Stomach (tissue), 9 donors: ENCODE data around the gene NAXD. TPM values are rescaled to one million over a fixed set of nuclear protein-coding genes. Genes with fewer than 3 reads are reported as not detected.

Experiments used
- DNase-seq, 2 donors: peaks; one replicate each; pipeline versions ENCODE4 v3.0.0 to v3.0.0-alpha.2; 2013 to 2019
- H3K27ac ChIP-seq, 5 donors: fragments of 200-600 bp in 4 of 5; sonication (generic) in 4 of 5; one replicate each; pipeline ENCODE4 v1.5.1; 2013 to 2019; ENCODE audit warnings: mild to moderate bottlenecking in 1 of 5, moderate library complexity in 1 of 5
- H3K27me3 ChIP-seq, 3 donors: fragments of 200-600 bp; sonication (generic); one replicate each; pipeline ENCODE4 v1.5.1; 2017 to 2019; ENCODE audit warnings: mixed run types in 1 of 3
- H3K36me3 ChIP-seq, 4 donors: fragments of 200-600 bp; sonication (generic); 1 replicate in 3 of 4; 2 replicates in 1 of 4; pipeline ENCODE4 v1.5.1; 2016 to 2019
- H3K4me1 ChIP-seq, 4 donors: fragments of 200-600 bp; sonication (generic); one replicate each; pipeline ENCODE4 v1.5.1; 2016 to 2019
- H3K4me3 ChIP-seq, 4 donors: fragments of 200-600 bp; sonication (generic) in 3 of 4; one replicate each; pipeline ENCODE4 v1.5.1; 2016 to 2019; ENCODE audit warnings: mild to moderate bottlenecking in 1 of 4
- H3K9me3 ChIP-seq, 4 donors: fragments of 200-600 bp; sonication (generic); one replicate each; pipeline ENCODE4 v1.5.1; 2016 to 2019
- CTCF ChIP-seq, 7 experiments: fragments of 450-650 bp in 4 of 7; fragments of 200-600 bp in 3 of 7; sonication (generic) in 3 of 7; IDR thresholded peaks; one replicate each; pipeline ENCODE4 v1.5.1; 2016 to 2019; ENCODE audit warnings: antibody characterized with exemption in 7 of 7, control low read depth in 2 of 7, mild to moderate bottlenecking in 1 of 7
- EP300 ChIP-seq: sonication (generic); formaldehyde crosslinking; IDR thresholded peaks from one replicate; pipeline ENCODE4 v1.6.1; 2017; ENCODE audit warnings: antibody characterized with exemption
- POLR2A ChIP-seq, 4 donors: fragments of 450-650 bp; IDR thresholded peaks; one replicate each; pipeline ENCODE4 v1.6.1; 2016; ENCODE audit warnings: antibody characterized with exemption in 4 of 4, control low read depth in 2 of 4, mild to moderate bottlenecking in 1 of 4, moderate library complexity in 1 of 4
- POLR2AphosphoS5 ChIP-seq, 3 donors: sonication (generic); formaldehyde crosslinking; IDR thresholded peaks; one replicate each; pipeline ENCODE4 v1.6.1; 2016; ENCODE audit warnings: antibody characterized with exemption in 3 of 3
- WGBS, 5 donors: extraction: QIAGEN DNeasy Blood & Tissue Kit in 3 of 5; methylation state at CpG; one replicate each; pipeline versions ENCODE4 v1.1.5 to v1.1.7; 2013 to 2018; 5-methylcytosine and 5-hydroxymethylcytosine counted together
- intact Hi-C: fragments of 100-400 bp; cut with DNase I; formaldehyde crosslinking; loops from one replicate; pipeline ENCODE4 v1.15.1; 2023; ENCODE audit warnings: low total_unique reads
- polyA plus RNA-seq, 3 donors: library from polyadenylated mRNA; stranded (reverse); fragments of 200-250 nt; gene quantifications; one replicate each; pipeline ENCODE4 v1.2.3, GENCODE V29; 2013
- total RNA-seq, 5 donors: library from RNA; depleted of rRNA; stranded (reverse); fragments of >200 nt; gene quantifications; one replicate each; pipeline versions ENCODE4 v1.1.0 to v1.2.3, GENCODE V29; 2014 to 2016
- donor health status: healthy with polysubstance abuse.
- donor health status: Bipolar disorder and iron deficiency.
- donor health status: healthy.

NAXD gene
- total and polyA plus RNA-seq, 8 donors = 25.7 to 50.7 (median 39.9) TPM

GRCh38 chr13:110642291-110642981, 27.1 kb downstream of the NAXD start:
- peak in 1 of 2 donors; percentile 22 for DNase-seq
- WGBS, 5 donors = 88 to 90% (median 90%) methylated on average over 14 to 40 of the region's 40 CpGs
- Histone ChIP-seq H3K36me3 (peaks cover 47 to 93% (median 88%) of the 10 kb centered on the region in 4 donors), H3K4me1 (peaks cover 11 to 27% (median 19%) of the 10 kb centered on the region in 4 donors), H3K4me3 (no peak overlapping the region), H3K27ac (no peak overlapping the region), H3K27me3 (no peaks in the 10 kb centered on the region), H3K9me3 (no peaks in the 10 kb centered on the region)
- TF ChIP-seq POLR2AphosphoS5 (IDR thresholded peaks at IDR 0.05) (no peak), POLR2A (IDR thresholded peaks at IDR 0.05) (no peak), EP300 (no peak), CTCF (IDR thresholded peaks at IDR 0.05) (no peak)
- intact Hi-C loops = loop anchor here (10.0 kb wide), 1 partner anchor 62 kb away; the partner anchor contains the start of gene CARS2

- 73 to 85% (median 80%) methylated on average over 11 of the region's 11 CpGs for WGBS, 5 donors
- peaks cover 38 to 84% (median 81%) of the 10 kb centered on the region in 4 donors for H3K36me3 ChIP-seq
- no peaks in the 10 kb centered on the region for H3K27me3 ChIP-seq
- intact Hi-C loops = loop anchor here (10.0 kb wide), 1 partner anchor 61 kb away; the partner anchor contains the start of gene CARS2
- H3K4me1 ChIP-seq = peaks cover 11 to 27% (median 19%) of the 10 kb centered on the region in 4 donors
- no peak for TF ChIP-seq POLR2A (IDR thresholded peaks at IDR 0.05)
- no peaks in the 10 kb centered on the region for H3K9me3 ChIP-seq
- DNase-seq = peak in 1 of 2 donors; percentile 24
- H3K4me3 ChIP-seq = no peak overlapping the region
- H3K27ac ChIP-seq = no peak overlapping the region
These were observed 28.0 kb downstream of the NAXD start for GRCh38 chr13:110643324-110643723.

GRCh38 chr13:110643768-110644421, 28.6 kb downstream of the NAXD start:
- intact Hi-C loops = loop anchor here (10.0 kb wide), 1 partner anchor 61 kb away; the partner anchor contains the start of gene CARS2
- Histone ChIP-seq H3K4me1 (peaks cover 11 to 27% (median 19%) of the 10 kb centered on the region in 4 donors), H3K27ac (no peak overlapping the region), H3K4me3 (no peak overlapping the region), H3K27me3 (no peaks in the 10 kb centered on the region), H3K36me3 (peaks cover 32 to 84% (median 81%) of the 10 kb centered on the region in 4 donors), H3K9me3 (no peaks in the 10 kb centered on the region)
- 74 to 84% (median 80%) methylated on average over 13 of the region's 13 CpGs for WGBS, 5 donors
- peak in 1 of 2 donors; percentile 23 for DNase-seq
- TF ChIP-seq EP300 = no peak
- TF ChIP-seq POLR2AphosphoS5 (IDR thresholded peaks at IDR 0.05) = no peak
- no peak for TF ChIP-seq POLR2A (IDR thresholded peaks at IDR 0.05)
- no peak for TF ChIP-seq CTCF (IDR thresholded peaks at IDR 0.05)

GRCh38 chr13:110644892-110645521, 29.7 kb downstream of the NAXD start:
- Histone ChIP-seq H3K27me3 (no peaks in the 10 kb centered on the region), H3K4me3 (no peak overlapping the region), H3K36me3 (peaks cover 23 to 84% (median 81%) of the 10 kb centered on the region in 4 donors), H3K27ac (peak overlapping the region in 2 of 5 donors; percentile 4 to 49), H3K9me3 (no peaks in the 10 kb centered on the region), H3K4me1 (peaks cover 11 to 27% (median 19%) of the 10 kb centered on the region in 4 donors)
- 25 to 45% (median 29%) methylated on average over 14 to 28 of the region's 28 CpGs for WGBS, 5 donors
- intact Hi-C loops = loop anchor here (10.0 kb wide), 1 partner anchor 60 kb away; the partner anchor contains the start of gene CARS2
- DNase-seq = peak; percentile 77 to 87
- TF ChIP-seq POLR2AphosphoS5 (IDR thresholded peaks at IDR 0.05) (peak in 2 of 3 donors; percentile 20 to 30), POLR2A (IDR thresholded peaks at IDR 0.05) (no peak), CTCF (IDR thresholded peaks at IDR 0.05) (peak in 3 of 7 experiments; percentile 20 to 42 (median 39))
